Measurements from ENCODE around the gene SBSN. TPM values are rescaled to one million over a fixed set of nuclear protein-coding genes. Genes with fewer than 3 reads are reported as not detected.

The SBSN gene
- total RNA-seq, 4 donors from 2014 or later, result 1.0 to 13.4 (median 1.2) TPM; not detected in 1

- Histone ChIP-seq H3K27me3 (no peaks in the 10 kb centered on the region), H3K36me3 (peaks cover 0 to 14% of the 10 kb centered on the region in 2 donors), H3K4me1 (peaks cover 0 to 26% (median 15%) of the 10 kb centered on the region in 3 donors), H3K9me3 (no peaks in the 10 kb centered on the region), H3K4me3 (no peak overlapping the region), H3K27ac (no peak overlapping the region)
- no peak for ATAC-seq
- no CpG with 5 or more reads among the region's 11 CpGs for WGBS, 2 donors (ENCODE audit: low coverage in 1 of 2)
- TF ChIP-seq CTCF (IDR thresholded peaks at IDR 0.05) (no peak), POLR2A (IDR thresholded peaks at IDR 0.05) (no peak), POLR2AphosphoS5 (IDR thresholded peaks at IDR 0.05) (no peak), EP300 (IDR thresholded peaks at IDR 0.05) (no peak)
Observed at GRCh38 chr19:35542209-35542608, 14.1 kb upstream of the SBSN start.

GRCh38 chr19:35540356-35540927 is 12.3 kb upstream of the SBSN start:
- H3K4me3 ChIP-seq, result no peak overlapping the region
- H3K36me3 ChIP-seq, result peaks cover 0 to 8% of the 10 kb centered on the region in 2 donors
- no peaks in the 10 kb centered on the region for H3K9me3 ChIP-seq
- WGBS, 2 donors (ENCODE audit: low coverage in 1 of 2), result 76 to 77% methylated on average over 2 to 6 of the region's 7 CpGs
- ATAC-seq, result no peak
- H3K4me1 ChIP-seq, result peaks cover 0 to 10% (median 7%) of the 10 kb centered on the region in 3 donors
- peaks cover 12% of the 10 kb centered on the region for H3K27me3 ChIP-seq
- TF ChIP-seq EP300 (IDR thresholded peaks at IDR 0.05), result no peak
- no peak for TF ChIP-seq CTCF (IDR thresholded peaks at IDR 0.05)
- no peak for TF ChIP-seq POLR2A (IDR thresholded peaks at IDR 0.05)
- no peak for TF ChIP-seq POLR2AphosphoS5 (IDR thresholded peaks at IDR 0.05)
- no peak overlapping the region for H3K27ac ChIP-seq

GRCh38 chr19:35539850-35540249 is 11.7 kb upstream of the SBSN start:
- no peak for ATAC-seq
- peaks cover 0 to 8% (median 7%) of the 10 kb centered on the region in 3 donors for H3K4me1 ChIP-seq
- peaks cover 0 to 8% of the 10 kb centered on the region in 2 donors for H3K36me3 ChIP-seq
- H3K9me3 ChIP-seq, result no peaks in the 10 kb centered on the region
- 81 to 87% methylated on average over 3 to 4 of the region's 12 CpGs for WGBS, 2 donors (ENCODE audit: low coverage in 1 of 2)
- TF ChIP-seq POLR2A (IDR thresholded peaks at IDR 0.05) (no peak), EP300 (IDR thresholded peaks at IDR 0.05) (no peak), CTCF (IDR thresholded peaks at IDR 0.05) (no peak), POLR2AphosphoS5 (IDR thresholded peaks at IDR 0.05) (no peak)
- H3K4me3 ChIP-seq, result no peak overlapping the region
- H3K27me3 ChIP-seq, result peaks cover 18% of the 10 kb centered on the region
- no peak overlapping the region for H3K27ac ChIP-seq

GRCh38 chr19:35539314-35539713 is 11.2 kb upstream of the SBSN start:
- WGBS, 2 donors (ENCODE audit: low coverage in 1 of 2), result 35 to 55% methylated on average over 2 to 6 of the region's 6 CpGs
- H3K36me3 ChIP-seq, result peaks cover 0 to 8% of the 10 kb centered on the region in 2 donors
- ATAC-seq, result no peak

More at GRCh38 chr19:35539314-35539713, 11.2 kb upstream of the SBSN start:
- TF ChIP-seq CTCF (IDR thresholded peaks at IDR 0.05) (no peak), POLR2AphosphoS5 (IDR thresholded peaks at IDR 0.05) (no peak), EP300 (IDR thresholded peaks at IDR 0.05) (no peak), POLR2A (IDR thresholded peaks at IDR 0.05) (no peak)
- H3K4me1 ChIP-seq, result peaks cover 0 to 3% (median 2%) of the 10 kb centered on the region in 3 donors
- H3K9me3 ChIP-seq, result no peaks in the 10 kb centered on the region
- H3K4me3 ChIP-seq, result no peak overlapping the region
- peaks cover 23% of the 10 kb centered on the region for H3K27me3 ChIP-seq
- H3K27ac ChIP-seq, result no peak overlapping the region

Measured in gastroesophageal sphincter (tissue), 4 donors.